Activated T-helper 1 cell treated with Interleukin-2 at 50 U/mL for 16 hours (primary cell): Measurements from ENCODE around the gene MATN3.
A peak's percentile ranks its signal among the peaks of the same experiment; 100 is the strongest.

Experiments used
- DNase-seq: peaks from one replicate; pipeline ENCODE4 v3.0.0-alpha.2; 2020; ENCODE audit warnings: low read depth

MATN3 gene

GRCh38 chr2:20001361-20001863, 11.1 kb downstream of the MATN3 start:
- no peak for DNase-seq

DNA sequence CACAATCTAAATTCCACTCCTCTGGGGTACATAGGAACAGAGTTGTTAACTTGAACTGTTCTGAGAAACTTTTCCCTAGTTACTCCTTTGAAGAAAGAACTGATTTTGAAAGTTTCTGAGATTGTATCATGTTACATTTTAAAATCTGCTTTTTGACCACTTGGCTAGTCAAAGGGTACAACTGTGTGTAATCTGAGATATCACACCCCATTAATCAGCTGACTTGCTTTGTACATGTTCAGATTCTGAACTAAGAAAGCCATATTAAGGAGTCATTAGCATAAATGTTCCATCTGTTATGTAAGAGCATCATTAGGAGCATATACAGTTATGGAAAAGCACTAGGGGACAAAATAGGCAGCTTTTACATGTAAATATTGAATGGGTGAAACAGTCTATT, 18.7 kb downstream of the MATN3 start:
- no peak for DNase-seq

DNA sequence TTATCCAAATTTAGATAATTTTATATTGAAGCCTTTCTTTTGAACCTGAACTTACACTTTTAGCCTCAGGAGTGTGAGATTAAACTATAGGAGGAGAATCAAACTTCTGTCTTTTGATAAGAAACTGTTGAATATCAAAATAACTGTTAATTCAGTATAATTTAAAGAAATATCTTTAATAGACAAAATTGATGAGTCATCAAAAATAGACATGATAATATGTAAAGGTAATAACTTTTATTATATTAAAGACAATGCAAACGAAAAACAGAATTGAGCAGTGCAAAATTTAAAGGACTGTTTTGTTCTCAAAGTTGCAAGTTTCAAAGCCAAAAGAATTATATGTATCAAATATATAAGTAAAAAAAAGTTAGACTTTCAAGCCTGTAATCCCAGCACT, 20.6 kb downstream of the MATN3 start:
- no peak for DNase-seq

- no peak for DNase-seq
Measured at GRCh38 chr2:19990416-19990728, 22.1 kb downstream of the MATN3 start.

DNA sequence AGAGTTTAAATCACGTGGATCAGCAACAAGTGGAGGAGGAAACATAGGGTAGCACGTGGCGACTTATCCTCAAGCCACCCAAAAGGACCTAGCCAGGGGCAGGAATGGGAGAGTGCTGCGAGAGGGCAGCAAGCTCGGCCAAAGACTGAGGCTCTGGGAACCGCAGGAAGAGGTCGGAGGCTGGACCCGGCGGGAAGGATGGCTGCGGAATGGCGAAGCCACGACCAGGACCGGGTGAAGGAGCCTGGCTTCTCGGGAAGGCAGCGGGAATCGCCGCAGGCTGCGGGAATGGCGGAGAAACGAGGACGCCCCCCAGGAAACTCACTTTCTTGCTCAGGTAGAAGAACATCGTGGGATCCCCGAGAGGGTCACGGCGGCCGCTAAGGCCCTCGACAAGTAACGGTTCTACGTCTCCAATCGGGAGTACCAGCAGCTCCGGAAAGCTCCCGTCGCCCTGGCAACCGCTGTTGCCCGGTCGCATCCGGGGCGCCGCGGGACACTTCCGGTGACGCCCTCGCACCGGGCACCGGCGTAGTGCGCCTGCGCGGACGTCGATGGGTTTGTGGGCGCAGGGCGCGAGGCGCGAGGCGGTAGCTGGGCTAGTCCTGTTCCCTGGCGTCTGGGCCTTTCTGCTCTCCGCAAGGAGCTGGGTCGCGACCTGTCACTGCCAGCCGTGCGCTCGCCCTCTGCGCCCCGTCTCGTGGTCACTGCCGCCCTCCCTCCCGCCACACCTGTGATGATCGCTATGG, 22.6 kb downstream of the MATN3 start, which contains the start of gene WDR35:
TSS of gene WDR35 (minus strand) at position 439 of the 749 bp plus-strand sequence. CDS start at position 349, 90 bp downstream.
- peak; percentile 85 for DNase-seq

DNA sequence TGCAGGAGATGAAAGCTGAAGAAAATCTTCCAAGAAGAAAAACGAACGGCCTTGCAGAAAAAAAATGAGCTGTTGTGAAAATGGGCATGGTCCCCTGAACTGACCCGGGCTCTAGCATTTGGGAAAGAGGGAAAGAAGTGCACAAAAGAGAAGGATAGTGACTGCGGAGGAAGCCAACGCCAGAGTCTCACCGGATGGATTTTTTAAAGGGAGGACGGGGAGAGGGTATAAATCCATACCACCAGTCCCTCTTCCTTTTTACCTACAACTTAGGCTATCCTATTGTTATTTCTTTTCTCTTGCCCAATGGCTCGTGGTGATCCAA, 23.2 kb downstream of the MATN3 start:
- DNase-seq: no peak

- no peak for DNase-seq
Measured at GRCh38 chr2:19988600-19988999, 23.9 kb downstream of the MATN3 start.

- no peak for DNase-seq
Measured at GRCh38 chr2:19987936-19988335, 24.5 kb downstream of the MATN3 start.

GRCh38 chr2:19982268-19982667, 30.2 kb downstream of the MATN3 start:
- no peak for DNase-seq

DNA sequence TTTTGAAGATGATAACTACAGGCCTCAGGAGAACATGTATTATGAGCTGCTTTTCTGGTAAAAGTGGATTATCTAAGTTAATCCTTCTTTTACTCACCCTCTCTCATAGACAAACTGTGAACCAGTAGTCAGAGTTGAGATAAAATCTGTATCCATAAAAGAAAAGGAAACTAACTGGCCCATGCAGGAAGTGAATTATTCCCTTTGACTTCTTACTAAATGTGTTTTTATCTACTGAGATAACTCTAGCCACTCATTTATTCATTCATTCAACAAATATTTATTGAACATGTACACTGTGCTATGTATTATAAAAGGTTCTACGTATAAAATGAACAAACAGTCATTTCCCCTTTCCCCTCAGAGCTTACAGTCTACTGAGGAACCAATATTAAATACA, 32.5 kb downstream of the MATN3 start:
- DNase-seq: no peak

- no peak for DNase-seq
Measured at GRCh38 chr2:19973466-19973865, 39.0 kb downstream of the MATN3 start.

- no peak for DNase-seq
Measured at GRCh38 chr2:19971691-19972090, 40.8 kb downstream of the MATN3 start.

DNA sequence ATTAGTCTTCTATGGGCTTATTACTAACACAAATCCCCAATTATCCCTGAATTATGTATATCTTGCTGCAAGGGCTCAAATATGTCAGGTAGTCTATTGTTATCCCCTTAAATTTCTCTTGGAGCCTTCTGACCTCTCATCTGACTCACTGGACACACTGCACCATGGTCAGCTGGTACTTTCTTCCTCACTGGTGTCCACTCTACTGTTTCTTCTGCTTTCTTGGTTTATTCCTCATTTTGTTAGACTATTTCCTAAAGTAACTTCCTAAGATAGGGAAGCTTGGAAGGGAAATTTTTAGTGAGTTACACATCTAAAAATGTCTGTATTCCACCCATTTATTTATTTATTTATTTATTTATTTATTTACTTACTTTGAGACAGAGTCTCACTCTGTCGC, 49.1 kb downstream of the MATN3 start:
- no peak for DNase-seq

DNA sequence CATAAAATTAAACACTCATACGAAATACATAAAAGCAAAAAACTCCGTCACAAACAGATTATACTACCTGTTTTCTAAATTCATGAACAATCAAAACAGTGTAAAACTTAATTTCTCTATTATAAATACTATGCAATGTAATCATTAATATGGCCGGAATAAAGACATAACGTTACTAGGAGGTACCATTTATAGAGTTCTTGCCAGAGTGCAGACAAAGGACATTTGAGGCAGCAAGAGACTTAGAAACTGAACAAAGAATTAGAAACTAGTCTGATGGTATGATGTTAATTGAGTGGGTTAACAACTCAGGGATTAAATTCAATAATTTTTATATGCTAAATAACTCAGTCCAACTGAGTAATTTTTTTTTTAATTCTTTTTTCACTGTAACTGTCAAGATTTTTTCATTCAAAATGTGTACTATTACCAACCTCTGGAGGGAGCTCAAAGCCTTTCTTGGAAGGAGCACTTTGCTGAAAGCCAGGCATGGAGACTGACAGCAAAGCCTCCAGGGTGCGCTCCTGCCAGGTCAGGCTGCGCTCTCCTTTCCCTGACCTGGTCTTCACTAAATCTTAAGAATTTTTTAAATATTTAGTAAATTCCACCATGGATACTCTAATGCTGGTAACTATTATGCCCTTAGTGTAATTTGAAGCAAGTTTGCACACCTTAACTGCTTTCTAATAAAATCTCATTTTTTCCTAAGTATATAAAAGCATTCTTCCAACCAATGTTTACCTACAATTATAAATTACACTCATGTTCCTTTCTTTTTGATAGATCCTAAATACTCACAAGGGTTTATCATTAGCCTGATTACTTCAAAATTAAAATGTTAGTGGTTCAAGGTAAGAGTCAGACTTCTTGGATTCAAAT, 56.7 kb downstream of the MATN3 start:
- DNase-seq: peak; percentile 9

DNA sequence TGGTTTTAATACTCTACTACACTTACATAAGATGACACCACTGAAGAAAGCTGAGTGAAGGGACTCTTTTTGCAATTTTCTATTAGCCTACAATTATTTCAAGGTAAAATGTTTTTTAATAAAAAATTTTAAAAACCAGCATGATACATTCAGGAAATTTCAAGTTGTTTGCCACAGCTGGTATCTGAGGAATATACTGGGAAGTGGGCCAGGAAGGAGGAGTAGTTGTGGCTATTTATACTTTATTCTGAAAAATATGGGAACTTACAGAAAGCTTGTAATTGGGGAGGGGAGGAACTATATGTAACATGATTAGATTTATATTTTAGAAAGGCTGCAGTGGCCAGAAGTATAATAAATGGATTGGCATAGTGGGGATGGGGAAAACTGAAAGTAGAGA, 63.4 kb downstream of the MATN3 start:
- no peak for DNase-seq

GRCh38 chr2:19947184-19947940, 65.1 kb downstream of the MATN3 start:
- no peak for DNase-seq

GRCh38 chr2:19944205-19944845, 68.1 kb downstream of the MATN3 start:
- no peak for DNase-seq

DNA sequence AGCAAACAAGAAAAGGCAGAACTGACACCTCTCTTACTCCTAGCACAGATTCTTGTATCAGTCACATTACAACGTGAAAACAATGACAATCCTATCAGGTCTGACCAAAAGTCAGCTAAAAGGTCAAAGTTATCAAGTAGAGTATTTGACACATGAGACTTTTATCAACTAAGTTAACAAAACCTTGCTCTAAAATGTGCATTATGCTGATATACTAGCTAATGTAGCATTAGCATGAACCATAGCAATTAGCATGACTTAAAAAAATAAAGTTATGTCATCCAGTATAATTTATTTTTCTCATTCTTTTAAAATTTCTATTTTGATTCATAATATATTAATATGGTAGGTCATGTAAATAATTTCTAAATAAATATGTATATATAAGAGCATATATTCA, 69.3 kb downstream of the MATN3 start:
- DNase-seq: no peak

- DNase-seq: no peak
Measured at GRCh38 chr2:19942199-19942598, 70.3 kb downstream of the MATN3 start.
